ENCODE results near the gene NECAB2. TPM values are rescaled to one million over a fixed set of nuclear protein-coding genes. Genes with fewer than 3 reads are reported as not detected.
A peak's percentile ranks its signal among the peaks of the same experiment; 100 is the strongest.

Gene NECAB2
- total RNA-seq, 1 donor from 2014 or later = 6.5 TPM

DNA sequence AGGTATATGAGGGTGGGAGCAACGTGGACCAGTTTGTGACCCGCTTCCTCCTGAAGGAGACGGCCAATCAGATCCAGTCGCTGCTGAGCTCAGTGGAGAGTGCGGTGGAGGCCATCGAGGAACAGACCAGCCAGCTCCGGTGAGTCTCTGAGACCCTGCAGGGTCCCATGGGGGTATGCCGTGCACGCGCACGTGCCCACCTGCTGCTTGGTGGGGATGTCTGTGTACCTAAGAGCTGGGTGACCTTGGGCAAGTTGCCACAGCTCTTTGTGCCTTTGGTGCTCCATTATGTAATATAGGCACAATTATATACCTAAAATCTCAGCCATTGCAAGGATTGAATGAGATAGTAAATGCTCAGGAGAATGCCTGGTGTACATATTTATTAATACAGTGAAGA is 22.4 kb downstream of the NECAB2 start:
- no peaks in the 10 kb centered on the region for H3K36me3 Mint-ChIP-seq
- no peak overlapping the region for H3K4me3 Mint-ChIP-seq
- peaks cover 32% of the 10 kb centered on the region for H3K4me1 Mint-ChIP-seq (ENCODE audit: unreplicated experiment)
- no peak for DNase-seq (ENCODE audit: extremely low spot score, unreplicated experiment)
- H3K9me3 Mint-ChIP-seq = no peaks in the 10 kb centered on the region
- peaks cover 8% of the 10 kb centered on the region for H3K27me3 Mint-ChIP-seq
- H3K27ac Mint-ChIP-seq = no peak overlapping the region
- TF ChIP-seq, protein P1, sequence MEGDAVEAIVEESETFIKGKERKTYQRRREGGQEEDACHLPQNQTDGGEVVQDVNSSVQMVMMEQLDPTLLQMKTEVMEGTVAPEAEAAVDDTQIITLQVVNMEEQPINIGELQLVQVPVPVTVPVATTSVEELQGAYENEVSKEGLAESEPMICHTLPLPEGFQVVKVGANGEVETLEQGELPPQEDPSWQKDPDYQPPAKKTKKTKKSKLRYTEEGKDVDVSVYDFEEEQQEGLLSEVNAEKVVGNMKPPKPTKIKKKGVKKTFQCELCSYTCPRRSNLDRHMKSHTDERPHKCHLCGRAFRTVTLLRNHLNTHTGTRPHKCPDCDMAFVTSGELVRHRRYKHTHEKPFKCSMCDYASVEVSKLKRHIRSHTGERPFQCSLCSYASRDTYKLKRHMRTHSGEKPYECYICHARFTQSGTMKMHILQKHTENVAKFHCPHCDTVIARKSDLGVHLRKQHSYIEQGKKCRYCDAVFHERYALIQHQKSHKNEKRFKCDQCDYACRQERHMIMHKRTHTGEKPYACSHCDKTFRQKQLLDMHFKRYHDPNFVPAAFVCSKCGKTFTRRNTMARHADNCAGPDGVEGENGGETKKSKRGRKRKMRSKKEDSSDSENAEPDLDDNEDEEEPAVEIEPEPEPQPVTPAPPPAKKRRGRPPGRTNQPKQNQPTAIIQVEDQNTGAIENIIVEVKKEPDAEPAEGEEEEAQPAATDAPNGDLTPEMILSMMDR (conservative IDR thresholded peaks at IDR 0.05) = no peak

DNA sequence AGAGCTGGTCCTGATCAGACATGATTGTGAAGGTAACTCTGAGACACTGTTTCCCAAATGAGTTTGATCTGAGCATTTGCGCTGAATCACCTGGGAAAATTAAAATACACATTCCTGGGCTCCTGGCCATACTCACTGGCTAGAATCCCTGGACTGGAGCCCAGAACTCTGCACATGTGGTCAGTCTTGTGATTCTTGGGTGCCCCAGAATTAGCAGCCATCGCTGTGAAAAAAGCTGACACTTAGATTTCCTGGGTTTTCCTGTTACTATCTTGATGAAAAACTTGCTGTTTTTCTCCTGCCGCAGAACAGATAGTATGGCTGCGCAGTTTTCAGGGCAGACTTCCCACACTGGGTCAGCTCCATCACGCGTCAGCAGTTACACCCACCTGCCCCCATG is 24.6 kb downstream of the NECAB2 start:
- Mint-ChIP-seq H3K36me3 (no peaks in the 10 kb centered on the region), H3K4me1 (ENCODE audit: unreplicated experiment) (peaks cover 41% of the 10 kb centered on the region), H3K27me3 (peaks cover 8% of the 10 kb centered on the region), H3K9me3 (no peaks in the 10 kb centered on the region), H3K4me3 (no peak overlapping the region), H3K27ac (no peak overlapping the region)
- TF ChIP-seq, protein P1 (conservative IDR thresholded peaks at IDR 0.05) = no peak
- no peak for DNase-seq (ENCODE audit: extremely low spot score, unreplicated experiment)

DNA sequence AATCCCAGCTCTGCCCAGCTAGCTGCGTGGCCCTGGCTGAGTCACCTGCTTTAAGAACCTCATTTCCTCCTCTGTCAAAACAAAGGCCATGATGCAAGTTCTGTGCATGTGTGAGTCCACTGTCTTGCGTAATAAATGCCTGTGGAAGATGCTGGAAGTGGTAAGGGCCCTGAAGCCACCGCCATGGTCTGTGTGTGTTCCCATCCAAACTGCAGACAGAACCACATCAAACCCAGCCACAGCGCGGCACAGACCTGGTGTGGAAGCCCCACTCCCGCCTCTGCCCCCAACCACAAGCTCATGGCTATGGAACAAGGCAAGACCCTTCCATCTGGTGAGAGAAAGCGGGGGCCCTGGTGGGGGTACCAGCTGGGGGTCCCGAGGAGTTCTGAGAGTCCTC is 26.0 kb downstream of the NECAB2 start:
- peaks cover 3% of the 10 kb centered on the region for H3K27me3 Mint-ChIP-seq
- no peak overlapping the region for H3K4me3 Mint-ChIP-seq
- H3K27ac Mint-ChIP-seq = no peak overlapping the region
- peaks cover 38% of the 10 kb centered on the region for H3K4me1 Mint-ChIP-seq (ENCODE audit: unreplicated experiment)
- TF ChIP-seq, protein P1 (conservative IDR thresholded peaks at IDR 0.05) = no peak
- H3K9me3 Mint-ChIP-seq = no peaks in the 10 kb centered on the region
- no peak for DNase-seq (ENCODE audit: extremely low spot score, unreplicated experiment)
- H3K36me3 Mint-ChIP-seq = no peaks in the 10 kb centered on the region

DNA sequence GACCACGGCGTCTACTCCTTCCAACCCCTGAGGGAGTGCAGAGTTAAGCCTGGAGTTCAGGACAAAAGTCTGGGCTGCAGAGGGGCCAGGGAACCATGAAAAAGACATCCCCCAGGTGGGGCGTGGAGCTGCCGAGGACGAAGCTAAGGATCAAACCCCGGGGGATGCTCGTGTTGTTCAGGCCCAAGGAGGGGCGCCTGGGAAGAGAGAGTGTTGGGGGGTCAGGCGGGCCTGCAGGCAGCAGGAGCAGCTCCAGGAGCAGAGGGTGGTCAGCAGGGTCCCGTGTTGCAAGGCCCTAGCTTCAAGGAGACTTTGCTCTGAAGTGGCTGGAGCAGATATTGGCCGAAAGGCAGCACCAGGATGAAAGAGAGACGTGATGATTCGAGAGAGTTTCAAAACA is 26.7 kb downstream of the NECAB2 start:
- Mint-ChIP-seq H3K4me1 (ENCODE audit: unreplicated experiment) (peaks cover 32% of the 10 kb centered on the region), H3K4me3 (no peak overlapping the region), H3K27me3 (no peaks in the 10 kb centered on the region), H3K27ac (no peak overlapping the region), H3K9me3 (no peaks in the 10 kb centered on the region), H3K36me3 (no peaks in the 10 kb centered on the region)
- TF ChIP-seq, protein P1 (conservative IDR thresholded peaks at IDR 0.05) = no peak
- no peak for DNase-seq (ENCODE audit: extremely low spot score, unreplicated experiment)

DNA sequence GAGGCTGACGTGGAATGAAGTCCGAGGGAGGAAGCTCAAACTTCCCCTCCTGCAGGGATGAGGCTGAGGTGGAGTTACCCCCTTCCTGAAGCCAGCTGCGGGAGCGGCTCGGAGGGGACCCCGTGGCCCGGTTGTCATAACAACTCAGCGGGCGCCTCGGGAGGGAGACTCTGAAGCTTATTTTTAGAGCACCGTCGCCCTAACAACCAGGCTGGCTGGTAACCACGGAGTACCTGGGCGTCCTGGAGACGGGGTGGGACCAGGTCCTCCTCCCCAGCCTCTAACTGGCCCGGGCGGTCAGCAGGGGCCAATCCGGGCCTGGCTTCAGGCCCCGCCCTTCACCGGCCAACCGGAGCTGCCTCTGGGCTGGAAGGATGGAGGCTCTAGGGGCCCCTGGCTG is 27.7 kb downstream of the NECAB2 start:
- H3K4me3 Mint-ChIP-seq = no peak overlapping the region
- TF ChIP-seq, protein P1 (conservative IDR thresholded peaks at IDR 0.05) = no peak
- H3K4me1 Mint-ChIP-seq (ENCODE audit: unreplicated experiment) = peaks cover 28% of the 10 kb centered on the region
- no peaks in the 10 kb centered on the region for H3K9me3 Mint-ChIP-seq
- no peaks in the 10 kb centered on the region for H3K27me3 Mint-ChIP-seq
- H3K36me3 Mint-ChIP-seq = no peaks in the 10 kb centered on the region
- DNase-seq (ENCODE audit: extremely low spot score, unreplicated experiment) = no peak
- peak overlapping the region; percentile 84 for H3K27ac Mint-ChIP-seq

Data from type B pancreatic cell (in vitro differentiated cells).